GM18870 (cell line): Measurements from ENCODE around the gene WNK2.

Source experiments
- ATAC-seq: cut with Tn5 transposase; IDR thresholded peaks from one replicate; pipeline ENCODE4 v1.9.1; 2021; ENCODE audit warnings: moderate library complexity; ENCODE audit not compliant: unreplicated experiment

Gene WNK2

DNA sequence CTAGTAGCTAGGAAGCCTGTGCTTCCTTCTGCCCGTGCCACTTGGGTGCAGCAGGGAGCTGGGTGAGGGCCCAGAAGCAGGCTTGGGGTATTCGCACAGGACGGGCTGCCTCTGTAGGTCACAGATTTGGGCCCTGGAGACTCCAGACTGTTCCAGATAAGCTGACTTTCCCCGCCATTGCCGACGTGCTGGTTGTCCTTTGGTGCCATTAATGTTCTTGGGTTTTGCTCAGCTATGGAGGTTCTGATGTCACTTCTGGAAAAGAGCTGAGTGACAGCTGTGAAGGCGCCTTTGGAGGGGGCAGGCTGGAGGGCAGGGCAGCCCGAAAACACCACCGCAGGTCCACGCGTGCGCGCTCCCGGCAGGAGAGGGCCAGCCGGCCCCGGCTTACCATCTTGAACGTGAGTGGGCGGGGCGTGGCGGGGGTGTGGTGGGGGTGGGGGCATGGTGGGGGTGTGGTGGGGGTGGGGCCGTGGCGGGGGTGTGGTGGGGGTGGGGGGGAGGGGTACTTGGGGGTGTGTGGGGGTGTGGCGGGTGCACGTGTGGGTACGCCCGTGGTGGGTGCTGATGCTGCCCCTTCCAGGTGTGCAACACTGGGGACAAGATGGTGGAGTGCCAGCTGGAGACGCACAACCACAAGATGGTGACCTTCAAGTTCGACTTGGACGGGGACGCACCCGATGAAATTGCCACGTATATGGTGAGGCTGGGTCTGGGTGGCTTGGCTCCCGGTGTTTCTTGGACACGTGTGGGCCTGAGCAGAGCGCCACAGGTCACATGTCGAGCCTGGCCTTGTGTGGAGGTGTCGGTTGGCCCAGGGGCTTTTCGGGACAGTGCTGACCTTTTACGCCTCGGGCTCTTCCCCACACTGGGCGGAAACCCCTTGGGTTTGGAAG is 79.6 kb downstream of the WNK2 start:
- no peak for ATAC-seq

GRCh38 chr9:93264338-93265125 is 80.6 kb downstream of the WNK2 start:
- no peak for ATAC-seq

DNA sequence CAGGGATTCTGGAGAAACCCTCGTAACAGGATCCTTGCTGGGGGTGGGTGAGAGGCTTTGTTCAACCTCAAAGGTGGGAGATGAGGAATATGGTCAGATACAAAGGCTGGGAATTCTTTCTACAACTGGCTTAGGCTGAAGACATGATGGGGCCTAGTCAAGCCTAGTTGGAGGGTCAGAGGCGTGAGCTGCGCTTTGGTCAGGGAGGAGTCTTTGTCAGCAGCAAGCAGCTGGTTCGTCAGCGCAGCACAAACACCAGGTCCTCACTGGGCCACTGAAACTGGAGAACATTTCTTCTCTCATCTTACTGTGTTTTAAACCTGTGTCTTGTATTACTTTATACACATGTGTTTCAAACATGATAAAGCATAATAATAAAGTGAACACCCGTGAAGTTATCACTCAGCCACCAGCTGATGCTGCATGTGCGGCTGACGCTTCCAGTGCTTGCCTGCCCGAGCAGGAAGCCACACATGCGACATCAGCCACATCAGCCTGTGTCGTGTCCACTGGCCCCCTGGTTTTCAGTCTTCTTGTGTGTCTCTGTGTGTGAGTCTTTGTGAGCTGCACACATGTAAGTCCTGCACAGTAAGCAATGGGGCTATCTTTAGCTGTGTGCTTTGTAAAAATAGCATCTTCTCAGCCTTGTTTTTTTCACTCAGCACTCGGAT is 81.5 kb downstream of the WNK2 start:
- ATAC-seq, result no peak

DNA sequence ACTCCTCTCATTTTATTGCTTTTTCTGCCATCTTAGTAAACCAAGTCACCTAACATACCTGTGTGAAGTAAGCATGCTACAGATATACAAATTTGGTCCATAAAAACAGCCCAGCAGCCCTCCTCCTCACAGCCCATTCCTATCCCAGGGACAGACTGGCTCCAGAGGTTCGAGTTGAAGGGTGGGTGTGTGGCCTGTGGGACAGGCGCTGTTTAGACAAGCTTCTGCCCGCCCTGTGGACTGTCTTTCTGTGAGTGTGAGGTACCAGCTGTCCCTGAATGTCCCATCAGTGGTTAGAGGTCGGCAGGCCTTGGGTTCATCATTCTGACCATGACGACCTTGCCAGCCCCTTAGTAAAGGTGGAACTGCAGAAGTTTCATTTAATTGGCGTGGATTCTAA is 82.0 kb downstream of the WNK2 start:
- no peak for ATAC-seq

DNA sequence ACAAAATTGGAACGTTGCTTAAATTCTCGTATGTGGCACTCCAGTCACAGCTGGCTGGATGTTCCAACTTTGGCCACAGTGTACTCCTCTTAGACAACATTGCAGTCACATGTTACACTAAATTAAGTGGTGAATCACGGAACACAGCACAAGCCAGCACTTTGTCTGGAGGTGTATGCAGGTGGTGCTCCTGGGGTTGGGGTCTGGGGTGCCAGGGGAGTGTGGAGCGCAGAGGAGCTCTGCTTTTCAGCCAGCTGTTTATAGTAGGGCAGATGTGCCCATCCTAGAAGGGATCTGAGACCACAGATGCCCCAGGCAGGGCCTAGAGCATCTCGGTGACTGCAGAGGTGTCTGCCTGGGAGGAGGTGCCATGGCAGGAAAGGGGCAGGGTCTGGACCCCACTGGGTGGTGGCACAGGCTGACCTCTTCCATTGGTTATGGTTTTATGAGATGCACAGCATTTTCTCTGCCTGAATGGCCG is 82.6 kb downstream of the WNK2 start:
- no peak for ATAC-seq

GRCh38 chr9:93267091-93267541 is 83.2 kb downstream of the WNK2 start:
- no peak for ATAC-seq

GRCh38 chr9:93267681-93268505 is 84.0 kb downstream of the WNK2 start:
- no peak for ATAC-seq

DNA sequence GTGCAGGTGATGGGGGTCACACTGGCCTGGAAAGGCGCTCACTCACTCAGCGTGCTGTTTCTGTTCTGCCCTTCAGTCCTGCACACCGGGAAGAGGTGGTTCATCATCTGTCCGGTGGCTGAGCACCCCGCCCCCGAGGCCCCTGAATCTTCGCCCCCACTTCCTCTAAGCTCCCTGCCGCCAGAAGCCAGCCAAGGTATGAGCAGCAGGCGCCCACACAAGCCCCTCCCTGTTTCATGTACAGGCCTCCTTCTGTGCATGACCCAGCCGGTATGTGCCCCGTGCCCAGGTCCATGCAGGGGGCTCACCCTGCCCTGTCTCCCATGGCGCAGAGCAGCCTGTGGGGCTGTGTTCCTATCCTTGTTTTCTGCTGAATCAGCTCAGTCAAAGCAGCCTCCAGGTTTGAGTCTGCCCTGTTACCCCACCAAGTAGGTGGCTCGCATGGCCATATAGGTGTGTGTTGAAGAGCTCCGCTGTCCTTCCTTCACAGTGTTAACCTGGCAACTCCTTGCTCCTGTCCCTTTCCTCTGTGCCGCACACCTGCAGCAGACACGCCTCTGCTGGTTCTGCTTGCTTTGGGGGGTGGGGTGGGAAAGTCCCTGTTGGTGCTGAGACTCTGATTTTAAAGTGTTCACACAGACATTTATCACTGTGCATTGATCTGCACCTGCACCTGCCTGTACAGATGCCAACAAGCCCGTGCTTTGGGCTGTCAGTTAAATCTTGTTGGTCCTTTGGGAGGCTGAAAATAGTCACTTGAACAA is 84.8 kb downstream of the WNK2 start:
- ATAC-seq, result no peak

GRCh38 chr9:93270976-93271375 is 87.0 kb downstream of the WNK2 start:
- ATAC-seq, result no peak

- no peak for ATAC-seq
Observed at GRCh38 chr9:93276973-93277372, 93.0 kb downstream of the WNK2 start.

DNA sequence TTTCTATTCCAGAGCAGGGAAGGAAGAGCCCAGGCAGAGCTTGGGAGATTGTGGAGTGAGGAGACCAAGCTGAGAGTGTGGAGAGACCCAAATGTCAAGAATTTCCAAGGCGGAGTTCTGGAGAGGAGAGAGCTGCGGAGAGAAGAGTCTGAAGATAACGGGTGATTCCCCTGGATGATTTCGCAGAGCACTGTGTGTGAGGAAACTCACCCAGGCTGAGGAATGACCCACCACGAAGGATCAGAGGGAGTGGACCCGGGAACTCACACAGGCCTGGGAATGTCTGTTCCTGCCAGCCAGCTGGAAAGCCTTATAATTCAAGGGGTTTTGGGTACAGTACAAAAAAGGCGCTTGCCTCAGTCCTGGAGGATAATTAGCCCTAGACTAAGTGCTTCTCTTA is 94.2 kb downstream of the WNK2 start:
- ATAC-seq, result no peak

- no peak for ATAC-seq
Observed at GRCh38 chr9:93280661-93281259, 96.8 kb downstream of the WNK2 start.

DNA sequence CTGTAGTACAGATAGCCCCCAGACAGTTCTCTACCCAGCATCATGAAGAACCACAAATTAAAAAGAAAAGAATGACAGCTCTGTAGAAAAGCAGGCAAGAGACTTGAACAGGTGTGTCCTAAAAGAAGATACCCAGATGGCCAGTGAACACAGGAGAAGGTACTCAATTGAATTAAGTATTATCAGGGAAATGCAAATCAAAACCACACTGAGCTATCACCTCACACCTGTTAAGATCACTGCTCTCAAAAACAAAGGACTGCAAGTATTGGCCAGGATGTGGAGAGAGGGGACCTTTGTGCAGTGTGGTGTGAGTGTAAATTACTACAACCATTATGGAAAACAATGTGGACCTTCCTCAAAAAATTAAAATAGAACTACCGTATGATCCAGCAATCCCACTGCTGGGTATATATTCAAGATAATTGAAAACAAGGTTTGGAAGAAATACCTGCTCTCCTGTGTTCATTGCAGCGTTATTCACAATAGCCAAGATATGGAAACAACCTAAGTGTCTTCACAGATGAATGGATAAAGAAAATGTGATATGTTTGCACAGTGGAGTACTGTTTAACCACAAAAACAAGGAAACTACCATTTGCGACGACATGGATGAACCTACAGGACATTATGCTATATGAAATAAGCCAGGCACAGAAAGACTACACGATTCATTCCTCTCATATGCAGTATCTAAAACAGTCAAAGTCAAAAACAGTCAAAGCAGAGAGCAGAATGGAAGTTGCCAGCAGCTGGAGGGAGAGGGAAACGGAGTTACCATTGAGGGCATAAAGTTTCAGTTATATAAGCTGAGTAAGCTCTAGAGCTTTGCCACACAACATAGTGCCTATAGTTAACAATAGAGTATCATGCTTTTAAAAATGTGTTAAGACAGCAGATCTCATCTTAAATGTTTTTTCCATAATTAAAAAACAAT is 102.6 kb downstream of the WNK2 start:
- no peak for ATAC-seq

GRCh38 chr9:93287189-93287552 is 103.2 kb downstream of the WNK2 start:
- no peak for ATAC-seq

- ATAC-seq, result no peak
Observed at GRCh38 chr9:93287593-93287992, 103.7 kb downstream of the WNK2 start.

DNA sequence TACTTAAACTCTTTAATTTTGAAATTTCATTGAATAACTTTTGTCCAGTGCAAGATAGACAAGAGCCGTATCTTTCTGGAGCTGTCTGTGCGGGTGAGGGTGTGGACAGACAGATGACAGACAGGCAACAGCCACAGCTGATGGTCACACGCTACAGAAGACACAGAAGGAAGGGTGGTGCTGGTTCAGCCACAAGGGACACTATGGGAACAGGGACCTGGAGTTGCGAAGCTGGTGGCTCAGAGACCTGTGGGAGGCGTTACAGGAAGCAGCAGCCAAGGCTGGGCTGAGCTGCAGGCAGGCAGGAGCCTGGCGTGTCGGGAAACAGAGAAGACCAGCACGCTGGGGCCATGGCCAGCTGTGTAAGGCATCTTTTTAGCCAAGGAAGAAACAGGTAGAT is 104.4 kb downstream of the WNK2 start:
- no peak for ATAC-seq

- no peak for ATAC-seq
Observed at GRCh38 chr9:93288891-93289883, 105.2 kb downstream of the WNK2 start.
